GM12865 (cell line): ENCODE measurements around the gene G6PC1.
"Not testable (repeated sequence)": the region's sequence is repeated elsewhere in the genome, so short reads cannot be mapped to it uniquely, and the experiment has no call there.

ENCODE experiments used
- DNase-seq: peaks from one replicate; pipeline ENCODE4 v3.0.0; 2010; ENCODE audit warnings: low read depth
- H3K4me3 ChIP-seq: 2 replicates; pipeline ENCODE4 v1.5.1; 2011; ENCODE audit warnings: mild to moderate bottlenecking, low read depth, low read length, control low read depth
- CTCF ChIP-seq: IDR thresholded peaks from 2 replicates; pipeline ENCODE4 v1.5.1; 2011; ENCODE audit warnings: low read length, control low read depth, low read depth, inconsistent platforms; ENCODE audit not compliant: insufficient read depth; ENCODE audit errors: missing control alignments

G6PC1 gene

GRCh38 chr17:42883802-42884558 lies 16.6 kb upstream of the G6PC1 start:
- no peak for TF ChIP-seq CTCF
- DNase-seq: no peak
- no peak overlapping the region for H3K4me3 ChIP-seq

GRCh38 chr17:42885806-42886205 lies 14.8 kb upstream of the G6PC1 start:
- H3K4me3 ChIP-seq, DNase-seq: not testable (repeated sequence)

- no peak for TF ChIP-seq CTCF
- no peak overlapping the region for H3K4me3 ChIP-seq
- no peak for DNase-seq
Measured at GRCh38 chr17:42886283-42887176, 14.1 kb upstream of the G6PC1 start.

GRCh38 chr17:42889809-42890208 lies 10.8 kb upstream of the G6PC1 start:
- no peak for TF ChIP-seq CTCF
- H3K4me3 ChIP-seq: no peak overlapping the region
- DNase-seq: no peak

GRCh38 chr17:42891539-42892152 lies 9.0 kb upstream of the G6PC1 start:
- DNase-seq: no peak
- TF ChIP-seq CTCF: no peak
- H3K4me3 ChIP-seq: no peak overlapping the region

GRCh38 chr17:42893359-42893758 lies 7.2 kb upstream of the G6PC1 start:
- no peak overlapping the region for H3K4me3 ChIP-seq
- no peak for DNase-seq
- TF ChIP-seq CTCF: no peak
